T-helper 17 cell (primary cell): Measurements from ENCODE around the gene CTDP1. TPM values are rescaled to one million over a fixed set of nuclear protein-coding genes. Genes with fewer than 3 reads are reported as not detected.
"Not testable (repeated sequence)": the region's sequence is repeated elsewhere in the genome, so short reads cannot be mapped to it uniquely, and the experiment has no call there.

Experiments
- ATAC-seq: fragments of 150-1000 bp; cut with Tn5 transposase; 2 replicates; pipeline ENCODE4 v1.10.0; 2021; ENCODE audit warnings: mild to moderate bottlenecking, moderate library complexity
- DNase-seq, 3 donors: peaks; one replicate each; pipeline versions ENCODE4 v3.0.0 to v3.0.0-alpha.2; 2020 to 2021
- H3K9me3 ChIP-seq: one replicate; pipeline ENCODE4 v1.7.0; 2013; ENCODE audit warnings: low read length, mild to moderate bottlenecking; ENCODE audit not compliant: control insufficient read depth, poor library complexity, severe bottlenecking
- H3K27ac Mint-ChIP-seq: one replicate; pipeline ENCODE4 v1.8.0; 2022; ENCODE audit warnings: mild to moderate bottlenecking, moderate library complexity, mixed read lengths
- H3K27me3 Mint-ChIP-seq: one replicate; pipeline ENCODE4 v1.8.0; 2022; ENCODE audit warnings: mixed read lengths
- H3K36me3 Mint-ChIP-seq: one replicate; pipeline ENCODE4 v1.8.0; 2022; ENCODE audit warnings: low read depth, mixed read lengths
- H3K4me1 Mint-ChIP-seq: one replicate; pipeline ENCODE4 v1.8.0; 2022; ENCODE audit warnings: mild to moderate bottlenecking, mixed read lengths
- H3K4me3 Mint-ChIP-seq: one replicate; pipeline ENCODE4 v1.8.0; 2022; ENCODE audit warnings: mild to moderate bottlenecking, moderate library complexity, mixed read lengths
- total RNA-seq, 4 donors: library from RNA in 2 of 4; stranded (reverse) in 2 of 4; gene quantifications; one replicate each; pipeline ENCODE4 v1.2.3 and lab custom pipeline; 2022 to 2026

CTDP1 gene
- total RNA-seq, 2 donors from 2014 or later: 61.0 to 65.1 TPM

DNA sequence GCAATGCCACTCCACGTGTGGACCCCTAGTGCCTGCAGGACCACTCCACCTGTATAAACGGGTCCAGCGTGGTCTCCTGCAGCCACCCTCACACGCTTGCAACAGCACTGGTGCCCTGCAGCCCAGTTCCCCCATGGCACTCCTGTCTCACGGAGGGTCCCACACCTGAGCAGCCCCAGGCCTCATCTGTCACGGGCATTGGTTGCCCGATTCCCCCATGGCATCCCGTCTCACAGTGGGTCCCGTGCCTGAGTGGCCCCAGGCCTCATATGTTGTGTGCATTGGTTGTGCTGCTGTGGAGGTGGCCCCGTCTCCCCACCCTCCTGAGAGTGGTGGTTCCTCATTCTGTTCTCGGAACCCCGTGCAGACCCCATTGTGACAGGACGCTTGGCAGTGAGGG, 43.4 kb downstream of the CTDP1 start:
- DNase-seq: no peak
- no peak overlapping the region for H3K27ac Mint-ChIP-seq

DNA sequence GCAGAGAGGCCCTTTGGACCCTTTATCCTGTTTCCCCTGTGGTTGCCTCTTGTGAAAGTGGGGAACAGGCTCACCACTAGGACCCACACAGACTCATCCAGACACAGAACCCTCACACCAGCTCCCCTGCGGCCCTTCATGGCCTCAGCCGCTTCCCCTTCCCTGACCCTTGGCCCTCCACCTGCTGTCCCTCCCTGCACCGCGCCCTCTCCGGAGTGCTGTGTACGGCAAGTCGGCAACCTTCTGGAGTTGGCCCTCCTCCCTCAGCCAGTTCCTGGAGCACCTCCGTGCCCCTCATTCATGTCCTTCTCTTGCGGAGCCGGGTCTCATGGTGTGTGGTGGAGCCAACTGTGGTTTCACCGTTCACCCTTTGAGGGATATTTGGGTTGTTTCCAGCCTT, 44.0 kb downstream of the CTDP1 start:
- Mint-ChIP-seq H3K4me1 (peaks cover 5% of the 10 kb centered on the region), H3K4me3 (peak overlapping the region; percentile 31), H3K27ac (no peak overlapping the region), H3K27me3 (no peaks in the 10 kb centered on the region), H3K36me3 (peaks cover 20% of the 10 kb centered on the region)
- peak; percentile 12 for ATAC-seq
- DNase-seq: no peak
- peaks cover 2% of the 10 kb centered on the region for H3K9me3 ChIP-seq

More for the DNA sequence above, 43.4 kb downstream of the CTDP1 start:
- ATAC-seq: no peak
- no peaks in the 10 kb centered on the region for H3K27me3 Mint-ChIP-seq
- peaks cover 22% of the 10 kb centered on the region for H3K36me3 Mint-ChIP-seq
- H3K4me3 Mint-ChIP-seq: no peak overlapping the region
- peaks cover 5% of the 10 kb centered on the region for H3K4me1 Mint-ChIP-seq
- no peaks in the 10 kb centered on the region for H3K9me3 ChIP-seq

DNA sequence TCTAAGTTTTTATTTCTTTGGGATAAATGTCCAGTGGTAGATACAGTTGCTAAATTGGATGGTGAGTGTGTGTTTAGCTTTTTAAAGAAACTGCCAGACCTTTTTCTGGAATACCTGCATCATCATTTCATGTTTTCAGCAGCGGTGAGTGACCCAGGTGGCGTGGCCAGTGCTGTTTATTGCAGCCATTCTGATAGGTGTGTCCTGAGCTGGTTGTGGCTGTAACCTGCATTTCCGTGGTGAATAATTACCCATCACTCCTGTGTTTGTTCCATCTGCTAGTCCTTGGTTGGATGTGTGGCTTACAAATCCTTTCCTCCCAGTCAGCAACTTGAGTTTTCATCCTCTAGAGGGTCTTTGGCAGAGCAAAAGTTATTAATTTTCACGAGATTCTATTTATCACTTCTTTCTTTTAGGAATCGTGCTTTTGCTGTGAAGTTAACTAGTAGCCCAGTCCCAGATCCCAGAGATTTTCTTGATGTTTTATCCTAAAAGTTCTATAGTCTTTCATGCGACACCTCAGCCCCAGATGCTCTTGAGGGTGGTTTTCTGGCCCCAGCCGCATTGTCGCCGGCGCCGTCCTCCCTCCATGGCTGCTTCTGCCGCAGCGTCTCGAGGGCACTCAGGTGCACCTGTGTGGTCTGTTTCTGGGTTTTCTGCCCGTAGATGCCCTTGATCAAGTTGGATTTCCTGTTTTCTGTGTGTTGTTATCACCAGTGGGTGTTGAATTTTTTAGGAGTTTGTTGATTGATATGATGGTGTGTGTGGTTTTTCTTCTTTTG, 44.9 kb downstream of the CTDP1 start:
- H3K36me3 Mint-ChIP-seq: peaks cover 25% of the 10 kb centered on the region
- no peak overlapping the region for H3K4me3 Mint-ChIP-seq
- peaks cover 5% of the 10 kb centered on the region for H3K4me1 Mint-ChIP-seq
- no peak for DNase-seq
- ATAC-seq: no peak
- H3K27me3 Mint-ChIP-seq: no peaks in the 10 kb centered on the region
- peaks cover 2% of the 10 kb centered on the region for H3K9me3 ChIP-seq
- H3K27ac Mint-ChIP-seq: peak overlapping the region; percentile 21

DNA sequence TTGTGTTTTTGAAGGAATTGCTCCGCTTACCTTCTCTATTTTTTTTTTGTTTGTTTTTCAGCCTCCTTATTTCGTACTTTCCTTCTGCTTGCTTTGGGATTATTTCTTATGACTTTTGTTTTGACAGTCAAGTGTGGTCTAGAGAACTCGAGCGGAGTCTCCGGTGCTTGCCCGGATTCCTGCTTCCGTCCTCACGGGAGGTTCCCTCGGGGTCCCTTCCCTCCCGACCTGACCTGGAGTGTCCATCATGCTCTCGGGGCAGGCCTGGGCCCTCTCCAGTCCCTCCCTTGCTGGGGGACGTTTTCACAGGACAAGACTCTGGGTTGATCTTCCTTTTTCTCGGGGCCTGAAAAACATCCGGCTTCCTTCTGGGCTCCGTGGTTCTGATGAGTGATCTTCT, 45.9 kb downstream of the CTDP1 start:
- ATAC-seq: no peak
- Mint-ChIP-seq H3K36me3 (peaks cover 26% of the 10 kb centered on the region), H3K27ac (no peak overlapping the region), H3K27me3 (no peaks in the 10 kb centered on the region), H3K4me1 (peaks cover 5% of the 10 kb centered on the region), H3K4me3 (no peak overlapping the region)
- DNase-seq: no peak
- H3K9me3 ChIP-seq: peaks cover 2% of the 10 kb centered on the region

DNA sequence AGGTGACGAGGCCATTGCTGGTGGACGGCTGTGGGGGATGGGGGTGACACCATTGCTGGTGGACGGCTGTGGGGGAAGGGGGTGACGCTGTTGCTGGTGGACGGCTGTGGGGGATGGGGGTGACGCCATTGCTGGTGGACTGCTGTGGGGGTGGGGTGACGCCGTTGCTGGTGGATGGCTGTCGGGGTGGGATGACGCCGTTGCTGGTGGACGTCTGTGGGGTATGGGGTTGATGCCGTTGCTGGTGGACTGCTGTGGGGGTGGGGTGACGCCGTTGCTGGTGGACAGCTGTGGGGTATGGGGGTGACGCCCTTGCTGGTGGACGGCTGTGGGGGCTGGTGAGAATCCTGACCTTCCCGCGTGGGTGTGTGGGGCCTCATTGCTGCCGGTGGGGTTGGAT, 47.1 kb downstream of the CTDP1 start:
- Mint-ChIP-seq H3K36me3 (peaks cover 24% of the 10 kb centered on the region), H3K4me1 (peaks cover 5% of the 10 kb centered on the region), H3K4me3 (no peak overlapping the region), H3K27ac (no peak overlapping the region), H3K27me3 (no peaks in the 10 kb centered on the region)
- no peak for ATAC-seq
- DNase-seq: no peak
- peaks cover 4% of the 10 kb centered on the region for H3K9me3 ChIP-seq

DNA sequence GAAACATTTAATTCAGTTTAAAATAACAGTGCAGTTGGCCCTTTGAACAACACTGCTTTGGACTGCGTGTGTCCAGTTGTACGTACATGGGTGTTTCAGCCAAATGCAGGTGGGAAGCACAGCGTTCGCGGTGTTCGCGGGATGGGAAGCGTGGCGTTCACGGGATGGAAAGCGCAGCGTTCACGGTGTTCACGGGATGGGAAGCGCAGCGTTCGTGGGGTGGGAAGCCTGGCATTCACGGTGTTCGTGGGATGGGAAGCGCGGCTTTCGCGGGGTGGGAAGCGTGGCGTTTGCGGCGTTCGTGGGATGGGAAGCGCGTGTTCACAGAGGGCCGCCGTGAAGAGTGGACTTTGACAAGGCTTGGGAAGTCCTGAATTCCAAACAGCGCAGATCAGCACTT, 47.6 kb downstream of the CTDP1 start:
- peaks cover 27% of the 10 kb centered on the region for H3K36me3 Mint-ChIP-seq
- no peak overlapping the region for H3K27ac Mint-ChIP-seq
- H3K4me1 Mint-ChIP-seq: peaks cover 5% of the 10 kb centered on the region
- DNase-seq (no peak), ATAC-seq (no peak)
- H3K9me3 ChIP-seq: peaks cover 8% of the 10 kb centered on the region
- no peaks in the 10 kb centered on the region for H3K27me3 Mint-ChIP-seq
- H3K4me3 Mint-ChIP-seq: no peak overlapping the region

DNA sequence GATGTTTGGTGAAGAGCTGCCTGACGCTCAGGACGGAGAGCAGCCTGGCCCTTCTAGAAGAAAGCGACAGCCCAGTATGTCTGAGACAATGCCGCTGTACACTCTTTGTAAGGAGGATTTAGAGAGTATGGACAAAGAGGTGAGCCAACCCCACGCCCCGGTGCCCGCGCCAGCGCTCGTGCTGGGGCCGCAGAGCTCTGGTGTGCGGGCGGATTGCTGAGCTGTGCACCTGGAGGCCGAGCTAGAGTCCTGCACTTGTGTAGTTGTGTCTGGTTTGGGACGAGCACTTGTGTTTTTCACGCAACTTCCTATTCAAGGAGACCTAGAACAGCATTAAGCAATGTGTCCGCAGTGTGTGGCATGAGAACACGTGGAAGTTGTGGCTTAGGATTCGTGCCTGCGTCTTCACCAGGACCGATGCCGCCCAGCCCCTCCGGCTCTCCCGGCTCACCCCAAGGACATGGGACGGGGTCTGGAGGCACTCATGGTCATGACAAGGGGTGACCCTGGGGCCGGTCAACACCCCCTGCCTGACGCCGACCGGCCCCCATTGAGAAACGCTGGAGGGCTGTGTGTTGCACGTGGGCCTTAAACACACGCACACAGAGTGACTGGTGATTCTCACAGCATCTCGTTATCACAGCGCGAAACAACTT, 49.5 kb downstream of the CTDP1 start:
- Mint-ChIP-seq H3K27ac (peak overlapping the region; percentile 34), H3K27me3 (no peaks in the 10 kb centered on the region), H3K4me1 (peaks cover 2% of the 10 kb centered on the region), H3K36me3 (peaks cover 26% of the 10 kb centered on the region), H3K4me3 (no peak overlapping the region)
- ATAC-seq (no peak), DNase-seq (no peak)
- H3K9me3 ChIP-seq: peaks cover 13% of the 10 kb centered on the region

DNA sequence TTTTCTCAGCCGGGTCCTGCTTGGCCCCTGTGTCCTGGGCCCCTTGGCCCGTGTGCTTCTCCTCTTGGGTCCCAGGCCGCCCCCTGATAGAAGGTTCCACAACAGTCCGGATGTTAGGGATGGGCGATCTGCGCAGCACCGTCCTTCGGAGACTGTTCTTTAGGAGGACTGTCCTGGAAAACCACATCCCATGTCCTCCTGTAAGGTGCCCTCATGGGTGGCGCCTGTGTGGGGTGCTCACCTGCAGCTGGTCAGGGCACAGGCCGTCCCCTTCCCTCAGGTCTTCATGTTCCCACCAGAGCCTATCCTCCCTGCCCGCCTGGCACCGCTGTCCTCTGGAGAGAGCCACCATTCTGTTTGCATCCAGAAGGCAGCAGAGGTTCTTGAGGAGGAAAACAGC, 50.0 kb downstream of the CTDP1 start:
- peaks cover 27% of the 10 kb centered on the region for H3K36me3 Mint-ChIP-seq
- peak overlapping the region; percentile 80 for H3K27ac Mint-ChIP-seq
- no peaks in the 10 kb centered on the region for H3K27me3 Mint-ChIP-seq

DNA sequence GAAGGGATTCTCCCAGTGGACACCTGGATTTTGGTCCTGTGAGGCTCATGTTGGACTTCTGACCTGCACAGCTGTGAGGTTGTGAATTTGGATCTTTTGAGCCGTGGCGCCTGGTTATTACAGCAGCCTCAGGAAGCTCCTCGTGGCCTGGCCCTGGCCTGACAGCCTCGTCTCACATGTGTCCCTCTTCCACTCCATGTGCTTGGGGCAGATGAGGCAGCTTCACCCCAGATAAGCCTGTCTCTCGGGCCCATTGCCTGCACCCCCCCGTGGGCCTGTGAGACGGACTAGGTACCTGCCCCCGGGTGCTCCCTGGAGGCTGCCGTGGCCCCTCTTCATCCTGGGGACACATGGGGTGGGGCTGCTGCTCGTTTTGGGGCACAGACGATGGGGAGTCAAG, 51.2 kb downstream of the CTDP1 start:
- peaks cover 13% of the 10 kb centered on the region for H3K9me3 ChIP-seq
- peak overlapping the region; percentile 80 for H3K27ac Mint-ChIP-seq
- ATAC-seq (no peak), DNase-seq (no peak)
- no peak overlapping the region for H3K4me3 Mint-ChIP-seq
- H3K27me3 Mint-ChIP-seq: no peaks in the 10 kb centered on the region
- H3K4me1 Mint-ChIP-seq: no peaks in the 10 kb centered on the region
- H3K36me3 Mint-ChIP-seq: peaks cover 24% of the 10 kb centered on the region

More for the DNA sequence above, 50.0 kb downstream of the CTDP1 start:
- Mint-ChIP-seq H3K4me3 (no peak overlapping the region), H3K4me1 (peaks cover 2% of the 10 kb centered on the region)
- no peak for ATAC-seq
- DNase-seq: no peak
- peaks cover 13% of the 10 kb centered on the region for H3K9me3 ChIP-seq

DNA sequence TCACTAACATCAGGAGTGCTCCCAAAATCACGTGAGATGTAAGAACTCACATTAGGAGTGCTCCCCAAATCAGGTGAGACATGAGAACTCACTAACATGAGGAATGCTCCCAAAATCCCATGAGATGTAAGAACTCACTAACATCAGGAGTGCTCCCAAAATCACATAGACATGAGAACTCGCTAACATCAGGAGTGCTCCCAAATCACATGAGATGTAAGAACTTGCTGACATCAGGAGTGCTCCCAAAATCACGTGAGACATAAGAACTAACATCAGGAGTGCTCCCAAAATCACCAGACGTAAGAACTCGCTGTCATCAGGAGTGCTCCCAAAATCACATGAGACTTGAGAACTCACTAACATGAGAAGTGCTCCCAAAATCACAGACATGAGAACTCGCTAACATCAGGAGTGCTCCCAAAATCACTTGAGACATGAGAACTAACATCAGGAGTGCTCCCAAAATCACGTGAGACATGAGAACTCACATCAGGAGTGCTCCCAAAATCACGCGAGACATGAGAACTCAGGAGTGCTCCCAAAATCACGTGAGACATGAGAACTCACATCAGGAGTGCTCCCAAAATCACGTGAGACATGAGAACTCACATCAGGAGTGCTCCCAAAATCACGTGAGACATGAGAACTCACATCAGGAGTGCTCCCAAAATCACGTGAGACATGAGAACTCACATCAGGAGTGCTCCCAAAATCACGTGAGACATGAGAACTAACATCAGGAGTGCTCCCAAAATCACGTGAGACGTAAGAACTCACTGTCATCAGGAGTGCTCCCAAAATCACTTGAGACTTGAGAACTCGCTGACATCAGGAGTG, 52.5 kb downstream of the CTDP1 start:
- peaks cover 13% of the 10 kb centered on the region for H3K9me3 ChIP-seq
- Mint-ChIP-seq H3K4me3 (peak overlapping the region; percentile 21), H3K27ac (peak overlapping the region; percentile 49), H3K36me3 (peaks cover 20% of the 10 kb centered on the region)
- DNase-seq, ATAC-seq, H3K27me3 Mint-ChIP-seq, H3K4me1 Mint-ChIP-seq: not testable (repeated sequence)

DNA sequence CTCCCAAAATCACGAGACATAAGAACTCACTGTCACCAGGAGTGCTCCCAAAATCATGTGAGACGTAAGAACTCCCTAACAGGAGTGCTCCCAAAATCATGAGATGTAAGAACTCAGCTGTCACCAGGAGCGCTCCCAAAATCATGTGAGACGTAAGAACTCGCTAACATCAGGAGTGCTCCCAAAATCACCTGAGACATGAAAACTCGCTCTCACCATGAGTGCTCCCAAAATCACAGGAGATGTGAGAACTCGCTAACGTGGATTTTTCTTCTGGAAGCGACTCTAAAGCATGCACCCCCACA, 53.1 kb downstream of the CTDP1 start:
- Mint-ChIP-seq H3K4me1 (no peaks in the 10 kb centered on the region), H3K27me3 (no peaks in the 10 kb centered on the region), H3K4me3 (peak overlapping the region; percentile 21), H3K27ac (peak overlapping the region; percentile 64), H3K36me3 (peaks cover 22% of the 10 kb centered on the region)
- H3K9me3 ChIP-seq: peaks cover 13% of the 10 kb centered on the region
- ATAC-seq: no peak
- DNase-seq: no peak

DNA sequence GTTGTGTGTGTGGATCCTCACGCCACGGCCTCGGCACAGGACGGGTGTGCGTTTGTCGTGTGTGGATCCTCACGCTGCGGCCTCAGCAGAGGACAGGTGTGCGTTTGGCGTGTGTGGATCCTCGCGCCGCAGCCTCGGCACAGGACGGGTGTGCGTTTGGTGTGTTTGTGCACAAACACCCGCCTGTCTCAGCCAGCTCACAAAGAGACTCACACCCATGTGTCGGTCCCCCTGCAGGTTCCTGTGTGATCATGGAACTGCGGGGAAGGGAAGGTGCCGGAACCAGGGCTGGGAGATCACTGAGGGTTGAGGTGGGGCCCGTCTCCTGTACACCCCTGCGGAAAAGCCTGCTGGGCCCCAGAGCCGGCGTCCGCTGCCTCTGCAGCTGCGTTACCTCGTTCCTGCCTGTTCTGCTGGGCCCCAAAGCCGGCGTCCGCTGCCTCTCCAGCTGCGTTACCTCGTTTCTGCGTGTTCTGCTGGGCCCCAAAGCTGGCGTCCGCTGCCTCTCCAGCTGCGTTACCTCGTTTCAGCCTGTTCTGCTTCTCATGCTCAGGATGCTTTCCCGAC, 53.6 kb downstream of the CTDP1 start:
- Mint-ChIP-seq H3K27me3 (no peaks in the 10 kb centered on the region), H3K27ac (peak overlapping the region; percentile 64)

More for the DNA sequence above, 53.6 kb downstream of the CTDP1 start:
- peak overlapping the region; percentile 21 for H3K4me3 Mint-ChIP-seq
- H3K36me3 Mint-ChIP-seq: peaks cover 22% of the 10 kb centered on the region
- peaks cover 13% of the 10 kb centered on the region for H3K9me3 ChIP-seq
- no peak for ATAC-seq
- no peak for DNase-seq
- H3K4me1 Mint-ChIP-seq: no peaks in the 10 kb centered on the region
